ENCODE measurements around the gene SIGLEC10. TPM values are rescaled to one million over a fixed set of nuclear protein-coding genes. Genes with fewer than 3 reads are reported as not detected.
A peak's percentile ranks its signal among the peaks of the same experiment; 100 is the strongest.

SIGLEC10 gene
- total and polyA plus RNA-seq, 2 of the 4 experiments (the other 2 are of a cell fraction), result not detected

DNA sequence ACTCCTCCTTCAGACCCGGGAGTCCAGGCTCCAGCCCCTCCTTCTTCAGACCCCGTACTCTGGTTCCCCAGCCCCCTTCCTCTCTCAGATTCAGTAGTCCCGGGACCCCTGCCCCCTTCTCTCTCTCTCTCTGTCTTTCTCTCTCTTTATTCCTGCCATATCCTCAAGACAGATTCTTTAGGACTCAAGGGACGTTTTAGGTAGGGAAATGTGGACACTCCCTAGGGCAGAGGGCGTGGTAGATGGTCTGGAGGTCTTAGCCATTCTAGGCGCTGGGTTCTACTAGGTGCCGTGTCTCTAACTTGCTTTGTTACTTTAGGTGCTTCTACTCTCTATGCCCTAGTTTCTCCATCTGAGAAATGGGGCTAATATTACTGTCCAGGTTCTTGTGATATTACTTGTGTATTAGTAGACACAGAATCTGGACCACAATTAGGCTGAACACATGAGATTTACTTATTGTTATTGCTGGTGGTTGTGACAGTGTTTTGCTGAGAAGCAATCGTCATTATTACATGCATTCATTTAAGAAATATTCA, 26.3 kb downstream of the SIGLEC10 start:
- dilution Hi-C loops (cut with HindIII; ENCODE audit: low sequenced_read_pairs, unreplicated experiment) (no loop called here), intact Hi-C loops (cut with micrococcal nuclease) (no loop called here), in situ Hi-C loops (cut with MboI; ENCODE audit: low sequenced_read_pairs) (no loop called here)
- ChIA-PET POLR2A (ENCODE audit: unreplicated experiment) (no interaction called here), CTCF (no interaction called here)
- no peak for TF ChIP-seq RCOR1 (IDR thresholded peaks at IDR 0.05; ENCODE audit: insufficient replicate concordance, low read length)
- no peak for TF ChIP-seq CEBPB (IDR thresholded peaks at IDR 0.05; ENCODE audit: low read depth, low read length)
- no peak for TF ChIP-seq POLR2A (IDR thresholded peaks at IDR 0.05; ENCODE audit: low read depth, low read length)
- TF ChIP-seq FOS (IDR thresholded peaks at IDR 0.05; ENCODE audit: low read depth, low read length), result no peak
- TF ChIP-seq, protein P1, sequence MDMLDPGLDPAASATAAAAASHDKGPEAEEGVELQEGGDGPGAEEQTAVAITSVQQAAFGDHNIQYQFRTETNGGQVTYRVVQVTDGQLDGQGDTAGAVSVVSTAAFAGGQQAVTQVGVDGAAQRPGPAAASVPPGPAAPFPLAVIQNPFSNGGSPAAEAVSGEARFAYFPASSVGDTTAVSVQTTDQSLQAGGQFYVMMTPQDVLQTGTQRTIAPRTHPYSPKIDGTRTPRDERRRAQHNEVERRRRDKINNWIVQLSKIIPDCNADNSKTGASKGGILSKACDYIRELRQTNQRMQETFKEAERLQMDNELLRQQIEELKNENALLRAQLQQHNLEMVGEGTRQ (IDR thresholded peaks at IDR 0.05; ENCODE audit: low read depth, low read length), result no peak
- Histone ChIP-seq H3K23ac (ENCODE audit: low read depth, low read length) (no peak overlapping the region), H2BK20ac (ENCODE audit: low read depth, low read length) (no peak overlapping the region), H3K56ac (ENCODE audit: extremely low read depth, insufficient read depth, low read length) (no peak overlapping the region), H3K27ac (ENCODE audit: insufficient read depth, low read length) (no peak overlapping the region), H2BK15ac (ENCODE audit: low read depth, low read length) (no peak overlapping the region), H3K4me2 (ENCODE audit: low read depth, low read length) (no peak overlapping the region), H3K9me1 (ENCODE audit: insufficient read depth, low read length) (no peaks in the 10 kb centered on the region; the same call in 1 of the 2 replicates), H4K20me1 (ENCODE audit: insufficient read depth, low read length) (no peaks in the 10 kb centered on the region), H3K4me1 (ENCODE audit: control insufficient read depth, insufficient read depth, low read length) (no peaks in the 10 kb centered on the region), H3K4ac (ENCODE audit: low read depth, low read length) (no peak overlapping the region), H3K18ac (ENCODE audit: low read depth, low read length) (no peak overlapping the region), H2BK5ac (ENCODE audit: low read depth, low read length, poor library complexity, severe bottlenecking) (no peak overlapping the region), H3K14ac (replicated peaks; ENCODE audit: low read depth, low read length) (no peak overlapping the region), H4K91ac (ENCODE audit: insufficient read depth, low read depth, low read length) (no peak overlapping the region), H3K36me3 (ENCODE audit: control insufficient read depth, insufficient read depth, low read length) (no peaks in the 10 kb centered on the region), H3K9me3 (ENCODE audit: control insufficient read depth, insufficient read depth, low read length) (no peaks in the 10 kb centered on the region), H3K4me3 (ENCODE audit: insufficient read depth, low read depth, low read length) (no peak overlapping the region), H2BK120ac (ENCODE audit: low read depth, low read length) (no peak overlapping the region), H2AFZ (replicated peaks; ENCODE audit: low read length, poor library complexity) (peak overlapping the region; percentile 41), H3K79me1 (ENCODE audit: low read depth in 1 of 2, low read length in 2 of 2) (0 out of 4 replicates have a peak, but pooled peaks cover 0 to 6% of the 10 kb centered on the region in 2 experiments), H4K8ac (ENCODE audit: low read depth in 2 of 2, low read length in 2 of 2) (no peak overlapping the region; a peak in 1 of 4 replicates), H3K9ac (ENCODE audit: low read depth, low read length) (no peak overlapping the region), H3K27me3 (ENCODE audit: control insufficient read depth, insufficient read depth, low read length) (no peaks in the 10 kb centered on the region), H2AK9ac (replicated peaks; ENCODE audit: low read depth, low read length, poor library complexity) (no peak overlapping the region), H4K5ac (ENCODE audit: low read depth, low read length) (no peak overlapping the region; the same call in 1 of the 2 replicates), H2AK5ac (ENCODE audit: low read depth, low read length) (no peak overlapping the region)
- WGBS, 2 experiments (ENCODE audit: extremely low coverage in 2 of 2, insufficient read length in 1 of 2), result 25% methylated on average over 2 of the region's 8 CpGs; no CpG with 5 or more reads in 1 of the 2 experiments
- BruUV-seq (replicated peaks), result no TSS peak
- DNase-seq (no peak), ATAC-seq (ENCODE audit: low read depth) (no peak)

Measured in IMR-90 (cell line).